Neuronal stem cell (in vitro differentiated cells): ENCODE measurements around the gene CD59.

Experiments
- DNase-seq: peaks from one replicate; pipeline ENCODE4 v3.0.0-alpha.2; 2013; ENCODE audit warnings: low spot score
- H2AFZ ChIP-seq: one replicate; pipeline ENCODE4 v1.6.1; 2013; ENCODE audit warnings: mild to moderate bottlenecking, low read length, inconsistent platforms
- H2AK5ac ChIP-seq: 2 replicates; pipeline ENCODE4 v1.6.1; 2013; ENCODE audit warnings: low read depth, mild to moderate bottlenecking, inconsistent platforms, low read length, moderate library complexity, mixed read lengths
- H2BK120ac ChIP-seq: 2 replicates; pipeline ENCODE4 v1.6.1; 2013; ENCODE audit warnings: low read depth, mild to moderate bottlenecking, inconsistent platforms, low read length, moderate library complexity, mixed read lengths
- H2BK12ac ChIP-seq: one replicate; pipeline ENCODE4 v1.6.1; 2013; ENCODE audit warnings: low read length, inconsistent platforms
- H2BK15ac ChIP-seq: 2 replicates; pipeline ENCODE4 v1.6.1; 2013; ENCODE audit warnings: mild to moderate bottlenecking, low read length, inconsistent platforms, mixed read lengths
- H2BK5ac ChIP-seq: one replicate; pipeline ENCODE4 v1.6.1; 2013; ENCODE audit warnings: inconsistent platforms, mild to moderate bottlenecking, low read length, moderate library complexity
- H3K14ac ChIP-seq: one replicate; pipeline ENCODE4 v1.6.1; 2013; ENCODE audit warnings: low read length, inconsistent platforms
- H3K18ac ChIP-seq: 2 replicates; pipeline ENCODE4 v1.6.1; 2013; ENCODE audit warnings: low read length, inconsistent platforms
- H3K23ac ChIP-seq: 2 replicates; pipeline ENCODE4 v1.6.1; 2013; ENCODE audit warnings: low read depth, mild to moderate bottlenecking, mixed read lengths, low read length, inconsistent platforms; ENCODE audit not compliant: poor library complexity
- H3K27ac ChIP-seq: replicated peaks from 3 replicates; pipeline ENCODE4 v1.5.1; 2013; ENCODE audit warnings: low read length, inconsistent platforms
- H3K27me3 ChIP-seq, 3 experiments: 2 replicates each; pipeline ENCODE4 v1.6.1; 2013; ENCODE audit warnings: low read length in 3 of 3, mild to moderate bottlenecking in 2 of 3, inconsistent platforms in 1 of 3, low read depth in 1 of 3, mixed read lengths in 1 of 3, moderate library complexity in 1 of 3; ENCODE audit not compliant: control insufficient read depth in 3 of 3, insufficient read depth in 3 of 3
- H3K36me3 ChIP-seq, 2 donors: replicated peaks in 1 of 2; 2 replicates each; pipeline ENCODE4 v1.6.1; 2013; ENCODE audit warnings: low read length in 2 of 2; ENCODE audit not compliant: control insufficient read depth in 2 of 2, insufficient read depth in 2 of 2
- H3K4ac ChIP-seq: 2 replicates; pipeline ENCODE4 v1.6.1; 2013; ENCODE audit warnings: inconsistent platforms, mild to moderate bottlenecking, low read length, moderate library complexity
- H3K4me1 ChIP-seq, 2 donors: 1 replicate in 1 of 2; 2 replicates in 1 of 2; pipeline ENCODE4 v1.6.1; 2013; ENCODE audit warnings: low read length in 2 of 2, low read depth in 1 of 2; ENCODE audit not compliant: control insufficient read depth in 2 of 2, insufficient read depth in 1 of 2
- H3K4me2 ChIP-seq: one replicate; pipeline ENCODE4 v1.6.1; 2013; ENCODE audit warnings: mild to moderate bottlenecking, low read length, inconsistent platforms; ENCODE audit not compliant: insufficient read depth, poor library complexity, severe bottlenecking
- H3K4me3 ChIP-seq, 2 donors: 2 replicates each; pipeline ENCODE4 v1.5.1; 2013; ENCODE audit warnings: low read length in 2 of 2, mild to moderate bottlenecking in 2 of 2, inconsistent platforms in 1 of 2, moderate library complexity in 1 of 2
- H3K79me1 ChIP-seq: one replicate; pipeline ENCODE4 v1.6.1; 2013; ENCODE audit warnings: low read depth, mild to moderate bottlenecking, inconsistent platforms, low read length, moderate library complexity
- H3K9ac ChIP-seq: one replicate; pipeline ENCODE4 v1.6.1; 2013; ENCODE audit warnings: mild to moderate bottlenecking, low read depth, low read length, inconsistent platforms; ENCODE audit not compliant: poor library complexity
- H3K9me3 ChIP-seq, 2 donors: replicated peaks in 1 of 2; 2 replicates each; pipeline versions ENCODE3 to v1.6.1; 2013; ENCODE audit warnings: low read length in 2 of 2, mild to moderate bottlenecking in 2 of 2, inconsistent platforms in 1 of 2, low read depth in 1 of 2, mixed read lengths in 1 of 2, moderate library complexity in 1 of 2; ENCODE audit not compliant: control insufficient read depth in 2 of 2, insufficient read depth in 1 of 2
- H4K8ac ChIP-seq: one replicate; pipeline ENCODE4 v1.6.1; 2013; ENCODE audit warnings: low read depth, mild to moderate bottlenecking, inconsistent platforms, low read length, moderate library complexity
- H4K91ac ChIP-seq: one replicate; pipeline ENCODE4 v1.6.1; 2013; ENCODE audit warnings: low read length, low read depth, mild to moderate bottlenecking, inconsistent platforms; ENCODE audit not compliant: poor library complexity
- WGBS, 2 donors: extraction: QIAGEN DNeasy Blood & Tissue Kit; methylation state at CpG; one replicate each; pipeline ENCODE4 v1.1.7; 2013; ENCODE audit warnings: missing lambda C conversion rate in 2 of 2, mixed read lengths in 1 of 2; ENCODE audit not compliant: insufficient read length in 2 of 2, insufficient replicate concordance in 1 of 2; ENCODE audit errors: extremely low coverage in 2 of 2; 5-methylcytosine and 5-hydroxymethylcytosine counted together

Gene CD59

DNA sequence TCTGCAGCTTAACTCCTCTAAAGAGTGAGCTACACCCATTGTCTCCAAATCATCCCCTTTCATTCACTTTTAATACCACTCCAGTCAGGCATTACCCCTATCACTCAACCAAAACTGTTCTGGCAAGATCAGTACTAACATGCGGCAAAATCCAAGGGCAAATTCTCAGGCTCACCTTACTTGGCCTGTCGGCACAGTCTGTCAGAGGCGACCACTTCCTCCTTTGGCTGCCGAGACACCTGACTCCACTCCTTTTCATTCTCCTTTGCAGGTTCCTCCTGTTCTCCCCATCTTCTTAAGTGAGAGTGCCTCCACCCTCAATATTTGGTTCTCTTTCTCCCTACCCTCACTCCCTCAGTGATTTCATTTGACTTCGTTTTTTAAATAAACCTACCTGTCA, 39.8 kb downstream of the CD59 start:
- no peak overlapping the region for H3K4me3 ChIP-seq
- DNase-seq, result no peak
- no peaks in the 10 kb centered on the region for H3K79me1 ChIP-seq
- no peaks in the 10 kb centered on the region for H3K27me3 ChIP-seq
- no peak overlapping the region for H3K14ac ChIP-seq
- H4K8ac ChIP-seq, result no peak overlapping the region
- no peak overlapping the region for H2AFZ ChIP-seq
- no peak overlapping the region for H3K4ac ChIP-seq
- no peak overlapping the region for H2BK15ac ChIP-seq
- H3K4me2 ChIP-seq, result no peak overlapping the region
- H2BK5ac ChIP-seq, result no peak overlapping the region
- no peaks in the 10 kb centered on the region for H3K36me3 ChIP-seq
- no peak overlapping the region for H3K23ac ChIP-seq
- H2BK12ac ChIP-seq, result no peak overlapping the region
- no peak overlapping the region for H2BK120ac ChIP-seq
- peaks cover 0 to 3% of the 10 kb centered on the region in 2 donors for H3K9me3 ChIP-seq
- H2AK5ac ChIP-seq, result no peak overlapping the region
- H3K4me1 ChIP-seq, result peaks cover 23 to 25% of the 10 kb centered on the region in 2 donors
- no peak overlapping the region for H3K9ac ChIP-seq
- no CpG with 5 or more reads among the region's 5 CpGs for WGBS, 2 donors
- no peak overlapping the region for H3K27ac ChIP-seq
- H4K91ac ChIP-seq, result no peak overlapping the region
- no peak overlapping the region for H3K18ac ChIP-seq

DNA sequence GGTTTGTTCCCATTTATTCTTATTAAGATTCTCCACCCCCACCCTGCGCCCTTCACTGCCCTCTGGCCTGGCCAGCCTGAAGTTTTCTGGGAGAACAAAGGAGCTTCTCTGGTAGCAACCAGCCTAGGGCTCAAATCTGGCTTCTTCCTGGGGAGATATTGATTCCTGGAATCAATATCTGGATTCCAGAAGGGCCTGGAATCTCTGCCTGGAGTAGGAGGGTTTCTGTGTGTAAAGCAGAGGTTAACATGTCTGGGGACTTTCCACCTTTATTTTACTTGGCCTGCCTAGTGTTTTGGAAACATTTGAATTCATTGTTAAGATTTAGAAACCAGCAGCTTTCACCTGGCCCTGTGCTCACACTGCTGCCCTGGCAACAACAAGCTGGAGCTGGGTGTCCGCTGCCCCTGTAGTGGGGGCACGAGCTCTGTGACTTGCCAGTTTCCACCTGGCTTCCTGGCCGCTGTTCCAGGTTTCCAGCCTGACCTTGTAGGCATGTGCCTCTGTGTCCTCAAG, 41.1 kb downstream of the CD59 start:
- WGBS, 2 donors, result no CpG with 5 or more reads among the region's 4 CpGs
- Histone ChIP-seq H2AFZ (peak overlapping the region; percentile 74), H2BK120ac (no peak overlapping the region)

GRCh38 chr11:33694346-33695050, 41.7 kb downstream of the CD59 start:
- no peak for DNase-seq

More for the DNA sequence above, 41.1 kb downstream of the CD59 start:
- no peak overlapping the region for H3K23ac ChIP-seq
- no peak overlapping the region for H2BK15ac ChIP-seq
- no peak overlapping the region for H4K8ac ChIP-seq
- no peak overlapping the region for H3K9ac ChIP-seq
- H3K27ac ChIP-seq, result no peak overlapping the region
- H3K27me3 ChIP-seq, result no peaks in the 10 kb centered on the region
- H4K91ac ChIP-seq, result no peak overlapping the region
- H3K4me3 ChIP-seq, result no peak overlapping the region
- H3K14ac ChIP-seq, result no peak overlapping the region
- H2BK5ac ChIP-seq, result no peak overlapping the region
- peaks cover 22 to 23% of the 10 kb centered on the region in 2 donors for H3K4me1 ChIP-seq
- H3K79me1 ChIP-seq, result no peaks in the 10 kb centered on the region
- no peak overlapping the region for H2AK5ac ChIP-seq
- peak overlapping the region; percentile 24 for H3K18ac ChIP-seq
- no peak for DNase-seq
- H3K4me2 ChIP-seq, result no peak overlapping the region
- H3K9me3 ChIP-seq, result peaks cover 0 to 3% of the 10 kb centered on the region in 2 donors
- no peak overlapping the region for H2BK12ac ChIP-seq
- no peaks in the 10 kb centered on the region for H3K36me3 ChIP-seq
- no peak overlapping the region for H3K4ac ChIP-seq

DNA sequence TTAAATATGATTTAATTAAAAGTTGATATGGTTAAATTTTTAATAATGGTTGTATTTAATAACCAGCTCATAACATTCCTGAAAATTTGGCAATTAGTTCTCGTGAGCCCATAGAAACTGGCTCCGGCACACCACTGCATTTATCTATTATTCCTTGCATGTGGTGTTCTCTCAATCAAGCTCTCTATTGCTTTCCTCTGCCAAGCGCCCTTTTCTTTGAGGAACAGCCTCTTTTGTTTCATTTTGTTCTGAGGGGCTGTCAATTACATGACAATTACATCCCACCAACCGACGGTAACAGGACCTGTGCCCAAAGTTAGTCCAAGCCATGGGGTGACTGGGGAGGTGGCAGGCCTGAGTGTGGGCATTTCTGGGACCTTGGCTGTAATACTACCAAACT, 43.7 kb downstream of the CD59 start:
- H2AFZ ChIP-seq, result no peak overlapping the region
- no peak overlapping the region for H2BK5ac ChIP-seq
- H3K9me3 ChIP-seq, result no peaks in the 10 kb centered on the region
- H2AK5ac ChIP-seq, result no peak overlapping the region
- peak overlapping the region; percentile 19 for H3K4me2 ChIP-seq
- WGBS, 2 donors, result no CpG with 5 or more reads among the region's 5 CpGs
- no peak overlapping the region for H3K4me3 ChIP-seq
- peak overlapping the region; percentile 8 for H3K18ac ChIP-seq
- no peak overlapping the region for H2BK15ac ChIP-seq
- H3K36me3 ChIP-seq, result no peaks in the 10 kb centered on the region
- H4K91ac ChIP-seq, result no peak overlapping the region
- no peak for DNase-seq
- no peak overlapping the region for H3K23ac ChIP-seq
- H3K4ac ChIP-seq, result no peak overlapping the region
- no peak overlapping the region for H2BK120ac ChIP-seq
- no peak overlapping the region for H3K27ac ChIP-seq
- no peak overlapping the region for H3K14ac ChIP-seq
- no peak overlapping the region for H4K8ac ChIP-seq
- no peak overlapping the region for H3K9ac ChIP-seq
- no peak overlapping the region for H2BK12ac ChIP-seq
- H3K4me1 ChIP-seq, result peaks cover 19 to 22% of the 10 kb centered on the region in 2 donors
- no peaks in the 10 kb centered on the region for H3K27me3 ChIP-seq
- H3K79me1 ChIP-seq, result no peaks in the 10 kb centered on the region

More at GRCh38 chr11:33694346-33695050, 41.7 kb downstream of the CD59 start:
- no CpG with 5 or more reads among the region's 4 CpGs for WGBS, 2 donors
- no peak overlapping the region for H3K4me2 ChIP-seq
- H3K23ac ChIP-seq, result no peak overlapping the region
- H2BK120ac ChIP-seq, result no peak overlapping the region
- no peaks in the 10 kb centered on the region for H3K36me3 ChIP-seq
- peak overlapping the region; percentile 76 for H2AK5ac ChIP-seq
- no peak overlapping the region for H2BK15ac ChIP-seq
- no peak overlapping the region for H3K18ac ChIP-seq
- peaks cover 0 to 1% of the 10 kb centered on the region in 2 donors for H3K9me3 ChIP-seq
- H3K4ac ChIP-seq, result peak overlapping the region; percentile 8
- no peak overlapping the region for H4K91ac ChIP-seq
- H4K8ac ChIP-seq, result no peak overlapping the region
- H3K4me1 ChIP-seq, result peaks cover 19 to 22% of the 10 kb centered on the region in 2 donors
- no peaks in the 10 kb centered on the region for H3K79me1 ChIP-seq
- peak overlapping the region; percentile 74 for H2AFZ ChIP-seq
- no peak overlapping the region for H3K4me3 ChIP-seq
- H2BK5ac ChIP-seq, result no peak overlapping the region
- H3K27ac ChIP-seq, result no peak overlapping the region
- H3K14ac ChIP-seq, result no peak overlapping the region
- H2BK12ac ChIP-seq, result no peak overlapping the region
- no peak overlapping the region for H3K9ac ChIP-seq
- no peaks in the 10 kb centered on the region for H3K27me3 ChIP-seq
